ENCODE results near the gene FANCM.
"Not testable (repeated sequence)": the region's sequence is repeated elsewhere in the genome, so short reads cannot be mapped to it uniquely, and the experiment has no call there.

DNA sequence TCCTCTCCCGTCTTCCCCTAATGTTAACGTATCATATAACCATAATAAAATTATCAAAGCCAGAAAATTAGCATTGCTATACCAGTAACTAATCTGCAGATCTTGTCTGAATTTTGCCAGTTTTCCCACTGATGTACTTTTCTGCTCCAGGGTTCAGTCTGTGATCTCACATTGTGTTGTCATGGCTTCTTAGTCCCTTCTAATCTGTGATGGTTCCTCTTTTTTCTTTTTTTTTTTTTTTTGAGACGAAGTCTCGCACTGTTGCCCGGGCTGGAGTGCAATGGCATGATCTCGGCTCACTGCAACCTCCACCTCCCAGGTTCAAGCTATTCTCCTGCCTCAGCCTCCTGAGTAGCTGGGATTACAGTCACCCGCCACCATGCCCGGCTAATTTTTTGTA is 6.4 kb downstream of the FANCM start:
- TF ChIP-seq POLR2A, POLR2AphosphoS5, EP300 (IDR thresholded peaks at IDR 0.05): not testable (repeated sequence)
- TF ChIP-seq, protein P1, sequence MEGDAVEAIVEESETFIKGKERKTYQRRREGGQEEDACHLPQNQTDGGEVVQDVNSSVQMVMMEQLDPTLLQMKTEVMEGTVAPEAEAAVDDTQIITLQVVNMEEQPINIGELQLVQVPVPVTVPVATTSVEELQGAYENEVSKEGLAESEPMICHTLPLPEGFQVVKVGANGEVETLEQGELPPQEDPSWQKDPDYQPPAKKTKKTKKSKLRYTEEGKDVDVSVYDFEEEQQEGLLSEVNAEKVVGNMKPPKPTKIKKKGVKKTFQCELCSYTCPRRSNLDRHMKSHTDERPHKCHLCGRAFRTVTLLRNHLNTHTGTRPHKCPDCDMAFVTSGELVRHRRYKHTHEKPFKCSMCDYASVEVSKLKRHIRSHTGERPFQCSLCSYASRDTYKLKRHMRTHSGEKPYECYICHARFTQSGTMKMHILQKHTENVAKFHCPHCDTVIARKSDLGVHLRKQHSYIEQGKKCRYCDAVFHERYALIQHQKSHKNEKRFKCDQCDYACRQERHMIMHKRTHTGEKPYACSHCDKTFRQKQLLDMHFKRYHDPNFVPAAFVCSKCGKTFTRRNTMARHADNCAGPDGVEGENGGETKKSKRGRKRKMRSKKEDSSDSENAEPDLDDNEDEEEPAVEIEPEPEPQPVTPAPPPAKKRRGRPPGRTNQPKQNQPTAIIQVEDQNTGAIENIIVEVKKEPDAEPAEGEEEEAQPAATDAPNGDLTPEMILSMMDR (IDR thresholded peaks at IDR 0.05): not testable (repeated sequence)
